ENCODE data around the gene HSD17B8.

- TF ChIP-seq POLR2A (IDR thresholded peaks at IDR 0.05) (no peak), CTCF (IDR thresholded peaks at IDR 0.05) (no peak)
Observed at GRCh38 chr6:33187809-33188208, 16.6 kb upstream of the HSD17B8 start.

Data from lower leg skin (tissue), 3 donors.